Ishikawa (cell line): Measurements from ENCODE around the gene CAMK2N1.
A peak's percentile ranks its signal among the peaks of the same experiment; 100 is the strongest.

Experiments
- CEBPB ChIP-seq: IDR thresholded peaks from 2 replicates; pipeline ENCODE4 v1.6.1; 2012
- CREB1 ChIP-seq: IDR thresholded peaks from 2 replicates; pipeline ENCODE4 v1.6.1; 2012; ENCODE audit warnings: low read depth
- EGR1 ChIP-seq: IDR thresholded peaks from 2 replicates; pipeline ENCODE4 v1.6.1; 2012
- EP300 ChIP-seq: IDR thresholded peaks from 2 replicates; pipeline ENCODE4 v1.6.1; 2012; ENCODE audit warnings: borderline replicate concordance
- FOXM1 ChIP-seq: IDR thresholded peaks from 2 replicates; pipeline ENCODE4 v1.6.1; 2012; ENCODE audit warnings: low read depth, borderline replicate concordance
- NFIC ChIP-seq: IDR thresholded peaks from 2 replicates; pipeline ENCODE4 v1.6.1; 2012
- RAD21 ChIP-seq: IDR thresholded peaks from 2 replicates; pipeline ENCODE4 v1.6.1; 2012; ENCODE audit warnings: low read depth
- TAF1 ChIP-seq: IDR thresholded peaks from 2 replicates; pipeline ENCODE4 v1.6.1; 2012; ENCODE audit warnings: low read depth, mild to moderate bottlenecking
- TCF12 ChIP-seq: IDR thresholded peaks from 2 replicates; pipeline ENCODE4 v1.6.1; 2012; ENCODE audit warnings: low read depth
- TEAD4 ChIP-seq: IDR thresholded peaks from 2 replicates; pipeline ENCODE4 v1.6.1; 2012
- YY1 ChIP-seq: IDR thresholded peaks from 2 replicates; pipeline ENCODE4 v1.6.1; 2012; ENCODE audit warnings: low read depth
- ZBTB7A ChIP-seq: IDR thresholded peaks from 2 replicates; pipeline ENCODE4 v1.6.1; 2012; ENCODE audit warnings: low read depth
- TF ChIP-seq, protein P1 (sequence below): IDR thresholded peaks from 2 replicates; pipeline ENCODE4 v1.6.1; 2012; ENCODE audit warnings: low read depth, mild to moderate bottlenecking
- TF ChIP-seq, protein P2 (sequence below): IDR thresholded peaks from 2 replicates; pipeline ENCODE4 v1.6.1; 2012
- TF ChIP-seq, protein P3 (sequence below): IDR thresholded peaks from 2 replicates; pipeline ENCODE4 v1.6.1; 2012

Gene CAMK2N1

DNA sequence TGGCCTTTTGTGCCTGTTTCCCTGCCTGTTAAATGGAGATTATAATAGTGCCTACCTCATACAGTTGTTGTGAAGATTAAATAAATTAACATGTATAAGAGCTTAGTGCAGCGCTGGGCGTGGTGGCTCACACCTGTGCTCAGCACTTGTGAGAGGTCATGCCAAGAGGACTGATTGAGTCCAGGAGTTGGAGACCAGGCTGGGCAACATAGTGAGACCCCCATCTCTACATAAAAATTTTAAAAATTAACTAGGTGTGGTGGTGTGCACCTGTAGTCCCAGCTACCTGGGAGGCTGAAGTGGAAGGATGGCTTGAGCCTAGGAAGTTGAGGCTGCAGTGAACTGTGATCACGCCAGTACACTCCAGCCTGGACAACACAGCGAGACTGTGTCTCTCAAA, 12.1 kb downstream of the CAMK2N1 start:
- TF ChIP-seq YY1 = no peak
- TF ChIP-seq ZBTB7A = no peak
- no peak for TF ChIP-seq TCF12
- TF ChIP-seq, protein P1, sequence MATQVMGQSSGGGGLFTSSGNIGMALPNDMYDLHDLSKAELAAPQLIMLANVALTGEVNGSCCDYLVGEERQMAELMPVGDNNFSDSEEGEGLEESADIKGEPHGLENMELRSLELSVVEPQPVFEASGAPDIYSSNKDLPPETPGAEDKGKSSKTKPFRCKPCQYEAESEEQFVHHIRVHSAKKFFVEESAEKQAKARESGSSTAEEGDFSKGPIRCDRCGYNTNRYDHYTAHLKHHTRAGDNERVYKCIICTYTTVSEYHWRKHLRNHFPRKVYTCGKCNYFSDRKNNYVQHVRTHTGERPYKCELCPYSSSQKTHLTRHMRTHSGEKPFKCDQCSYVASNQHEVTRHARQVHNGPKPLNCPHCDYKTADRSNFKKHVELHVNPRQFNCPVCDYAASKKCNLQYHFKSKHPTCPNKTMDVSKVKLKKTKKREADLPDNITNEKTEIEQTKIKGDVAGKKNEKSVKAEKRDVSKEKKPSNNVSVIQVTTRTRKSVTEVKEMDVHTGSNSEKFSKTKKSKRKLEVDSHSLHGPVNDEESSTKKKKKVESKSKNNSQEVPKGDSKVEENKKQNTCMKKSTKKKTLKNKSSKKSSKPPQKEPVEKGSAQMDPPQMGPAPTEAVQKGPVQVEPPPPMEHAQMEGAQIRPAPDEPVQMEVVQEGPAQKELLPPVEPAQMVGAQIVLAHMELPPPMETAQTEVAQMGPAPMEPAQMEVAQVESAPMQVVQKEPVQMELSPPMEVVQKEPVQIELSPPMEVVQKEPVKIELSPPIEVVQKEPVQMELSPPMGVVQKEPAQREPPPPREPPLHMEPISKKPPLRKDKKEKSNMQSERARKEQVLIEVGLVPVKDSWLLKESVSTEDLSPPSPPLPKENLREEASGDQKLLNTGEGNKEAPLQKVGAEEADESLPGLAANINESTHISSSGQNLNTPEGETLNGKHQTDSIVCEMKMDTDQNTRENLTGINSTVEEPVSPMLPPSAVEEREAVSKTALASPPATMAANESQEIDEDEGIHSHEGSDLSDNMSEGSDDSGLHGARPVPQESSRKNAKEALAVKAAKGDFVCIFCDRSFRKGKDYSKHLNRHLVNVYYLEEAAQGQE = no peak
- no peak for TF ChIP-seq CEBPB
- TF ChIP-seq FOXM1 = no peak
- TF ChIP-seq TAF1 = no peak
- TF ChIP-seq TEAD4 = no peak
- TF ChIP-seq, protein P2, sequence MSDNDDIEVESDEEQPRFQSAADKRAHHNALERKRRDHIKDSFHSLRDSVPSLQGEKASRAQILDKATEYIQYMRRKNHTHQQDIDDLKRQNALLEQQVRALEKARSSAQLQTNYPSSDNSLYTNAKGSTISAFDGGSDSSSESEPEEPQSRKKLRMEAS = no peak
- no peak for TF ChIP-seq EGR1
- TF ChIP-seq, protein P3, sequence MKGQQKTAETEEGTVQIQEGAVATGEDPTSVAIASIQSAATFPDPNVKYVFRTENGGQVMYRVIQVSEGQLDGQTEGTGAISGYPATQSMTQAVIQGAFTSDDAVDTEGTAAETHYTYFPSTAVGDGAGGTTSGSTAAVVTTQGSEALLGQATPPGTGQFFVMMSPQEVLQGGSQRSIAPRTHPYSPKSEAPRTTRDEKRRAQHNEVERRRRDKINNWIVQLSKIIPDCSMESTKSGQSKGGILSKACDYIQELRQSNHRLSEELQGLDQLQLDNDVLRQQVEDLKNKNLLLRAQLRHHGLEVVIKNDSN = no peak
- TF ChIP-seq RAD21 = no peak
- TF ChIP-seq CREB1 = no peak
- TF ChIP-seq EP300 = no peak
- no peak for TF ChIP-seq NFIC

DNA sequence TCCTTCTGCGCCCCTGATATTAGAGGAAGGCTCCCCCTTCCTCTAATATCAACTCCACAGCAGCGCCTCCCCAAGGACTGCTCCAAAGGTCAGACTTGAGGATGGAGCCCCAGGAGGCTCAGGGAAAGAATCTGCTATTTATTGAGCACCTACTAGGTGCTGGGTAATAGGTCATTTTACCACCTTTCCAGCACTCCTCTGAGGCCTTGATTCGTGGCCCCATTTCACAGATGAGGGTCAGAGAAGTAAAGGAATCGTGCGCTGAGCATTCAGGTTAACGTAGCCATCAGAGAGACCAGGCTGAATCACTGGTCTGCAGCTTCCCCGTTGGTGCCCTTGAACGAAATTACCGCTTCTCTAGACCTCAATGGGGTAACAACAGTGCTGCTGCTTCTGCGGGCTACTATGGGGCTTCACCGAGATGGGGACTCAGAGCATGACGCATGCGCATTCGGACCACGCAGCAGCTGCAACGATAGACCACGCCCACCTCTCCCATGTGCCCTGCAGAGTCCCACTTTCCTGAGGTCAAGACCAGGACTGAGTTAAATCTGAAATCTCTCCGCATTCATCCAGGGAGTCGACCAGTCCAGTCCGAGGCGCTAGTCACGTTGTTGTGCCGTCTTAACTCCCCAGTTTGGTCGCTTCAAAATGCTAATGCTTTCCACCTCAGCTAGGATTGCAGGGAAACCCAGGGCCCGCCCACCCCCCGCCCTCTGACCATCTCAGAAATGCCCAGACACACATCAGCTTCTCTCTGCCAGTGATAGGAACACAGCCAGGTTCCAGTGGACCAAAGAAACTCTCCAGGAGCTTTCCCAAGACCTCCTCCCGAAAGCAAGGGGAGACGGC, 12.9 kb downstream of the CAMK2N1 start:
- TF ChIP-seq TEAD4 = no peak
- TF ChIP-seq CEBPB = no peak
- no peak for TF ChIP-seq TAF1

DNA sequence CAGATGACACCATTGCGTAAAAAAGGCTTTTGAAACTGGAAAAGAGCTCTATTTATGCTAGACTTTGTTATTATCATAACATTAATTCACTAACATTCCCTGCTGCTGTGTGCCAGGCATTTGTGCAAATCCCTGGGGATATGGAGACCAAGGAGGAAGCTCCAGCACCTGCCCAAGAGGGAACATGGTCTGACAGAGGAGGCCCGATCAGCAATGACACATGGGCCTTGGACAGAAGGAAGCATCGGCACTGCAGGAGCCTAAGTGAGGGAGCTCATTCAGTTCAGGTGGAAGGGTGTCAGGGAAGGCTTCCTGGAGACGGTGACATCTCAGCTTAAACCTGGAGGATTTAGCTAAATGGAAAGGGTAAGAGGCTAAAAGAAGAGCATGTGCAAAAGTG, 13.9 kb downstream of the CAMK2N1 start:
- no peak for TF ChIP-seq TAF1
- TF ChIP-seq YY1 = no peak
- no peak for TF ChIP-seq TCF12
- no peak for TF ChIP-seq ZBTB7A
- no peak for TF ChIP-seq NFIC
- no peak for TF ChIP-seq RAD21
- TF ChIP-seq EP300 = no peak
- TF ChIP-seq, protein P3 = no peak
- TF ChIP-seq, protein P1 = no peak
- no peak for TF ChIP-seq CREB1
- TF ChIP-seq TEAD4 = no peak

DNA sequence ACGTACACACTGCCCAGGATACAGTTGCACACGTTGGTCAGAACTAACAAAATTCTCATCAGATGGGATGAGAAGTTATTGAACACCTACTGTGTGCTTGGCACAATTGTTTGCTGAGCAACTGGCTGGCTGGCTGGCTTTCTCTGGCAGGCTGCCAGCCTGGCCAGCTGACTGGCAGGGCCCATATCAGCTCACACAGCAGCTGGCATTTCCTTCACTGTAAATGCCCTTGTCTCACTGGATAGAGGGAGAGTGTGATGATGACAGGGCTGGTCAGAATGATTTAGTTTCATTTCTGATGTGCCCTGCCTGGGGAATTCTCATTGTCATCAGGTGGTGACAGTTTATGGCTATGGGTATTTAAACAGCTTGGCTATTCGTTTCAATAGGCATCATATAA, 15.8 kb downstream of the CAMK2N1 start:
- TF ChIP-seq TEAD4 (no peak), CEBPB (no peak), CREB1 (no peak), NFIC (peak; percentile 44; the same call in 1 of the 2 replicates), EGR1 (no peak), TCF12 (no peak), FOXM1 (no peak)
- TF ChIP-seq, protein P1 = no peak
- TF ChIP-seq, protein P3 = no peak
